WTC11 (cell line): ENCODE measurements around the gene ADD1. TPM values are rescaled to one million over a fixed set of nuclear protein-coding genes. Genes with fewer than 3 reads are reported as not detected.

Experiments used
- ATAC-seq: fragments of 200-7000 bp; cut with Tn5 transposase; 2 replicates; pipeline ENCODE4 v1.10.0; 2021; ENCODE audit warnings: mild to moderate bottlenecking, moderate library complexity
- CTCF ChIA-PET: fragments of 300-600 bp; sonication (Branson Sonifier 250); formaldehyde crosslinking; loops from one replicate; lab custom pipeline; 2021; ENCODE audit warnings: antibody characterized with exemption; lab: Charles Lee
- POLR2A ChIA-PET: fragments of 350-600 bp; sonication (Branson Sonifier 250); formaldehyde crosslinking; loops from one replicate; lab custom pipeline; 2021; ENCODE audit warnings: antibody characterized with exemption; lab: Charles Lee
- DNase-seq: peaks from one replicate; pipeline ENCODE4 v3.0.0; 2021; ENCODE audit warnings: low spot score
- H3K27ac Mint-ChIP-seq: 2 replicates; pipeline ENCODE4 v1.8.0; 2021; ENCODE audit warnings: mixed read lengths
- H3K27me3 Mint-ChIP-seq: 2 replicates; pipeline ENCODE4 v1.8.0; 2021; ENCODE audit warnings: low read depth, mild to moderate bottlenecking, moderate library complexity, mixed read lengths
- H3K36me3 Mint-ChIP-seq: 2 replicates; pipeline ENCODE4 v1.8.0; 2021; ENCODE audit warnings: mixed read lengths
- H3K4me1 Mint-ChIP-seq: 2 replicates; pipeline ENCODE4 v1.8.0; 2022; ENCODE audit warnings: mixed read lengths
- H3K4me3 Mint-ChIP-seq: 2 replicates; pipeline ENCODE4 v1.8.0; 2021; ENCODE audit warnings: mild to moderate bottlenecking, moderate library complexity, mixed read lengths
- H3K9me3 Mint-ChIP-seq: 2 replicates; pipeline ENCODE4 v1.8.0; 2021; ENCODE audit warnings: mixed read lengths
- ETV6 ChIP-seq: sonication (generic); formaldehyde crosslinking; IDR thresholded peaks from 2 replicates; pipeline ENCODE4 v1.8.1; 2022; ENCODE audit warnings: mild to moderate bottlenecking, missing genetic modification reagents
- GABPB1 ChIP-seq: sonication (generic); formaldehyde crosslinking; IDR thresholded peaks from 2 replicates; pipeline ENCODE4 v1.8.1; 2023; ENCODE audit warnings: mild to moderate bottlenecking, missing genetic modification reagents
- HMGA2 ChIP-seq: fragments of 250-450 bp; sonication (Bioruptor Pico); IDR thresholded peaks from 2 replicates; pipeline ENCODE4 v1.4.0; 2021; ENCODE audit warnings: mild to moderate bottlenecking, moderate library complexity
- HMGXB4 ChIP-seq: sonication (generic); formaldehyde crosslinking; IDR thresholded peaks from 2 replicates; pipeline ENCODE4 v1.8.1; 2023; ENCODE audit warnings: mild to moderate bottlenecking, moderate library complexity, missing genetic modification reagents
- JUN ChIP-seq: sonication (generic); formaldehyde crosslinking; IDR thresholded peaks from 2 replicates; pipeline ENCODE4 v1.8.0; 2023; ENCODE audit warnings: mild to moderate bottlenecking, missing genetic modification reagents
- MXD4 ChIP-seq: fragments of 250-450 bp; sonication (Bioruptor Pico); IDR thresholded peaks from 2 replicates; pipeline ENCODE4 v1.8.0; 2021; ENCODE audit warnings: mild to moderate bottlenecking, moderate library complexity, borderline replicate concordance
- MYBL2 ChIP-seq: sonication (generic); formaldehyde crosslinking; IDR thresholded peaks from 2 replicates; pipeline ENCODE4 v1.8.1; 2023; ENCODE audit warnings: mild to moderate bottlenecking, moderate library complexity, missing genetic modification reagents
- NFATC4 ChIP-seq: fragments of 250-450 bp; sonication (Bioruptor Pico); IDR thresholded peaks from 2 replicates; pipeline ENCODE4 v1.9.0; 2021; ENCODE audit warnings: mild to moderate bottlenecking
- NR3C1 ChIP-seq: sonication (generic); formaldehyde crosslinking; conservative IDR thresholded peaks from 2 replicates; pipeline ENCODE4 v1.8.1; 2023; ENCODE audit warnings: low read depth, mild to moderate bottlenecking, missing genetic modification reagents
- SP1 ChIP-seq: sonication (generic); formaldehyde crosslinking; conservative IDR thresholded peaks from 2 replicates; pipeline ENCODE4 v1.8.1; 2022; ENCODE audit warnings: missing genetic modification reagents
- TCF7 ChIP-seq: sonication (generic); formaldehyde crosslinking; IDR thresholded peaks from 2 replicates; pipeline ENCODE4 v1.8.0; 2022; ENCODE audit warnings: mild to moderate bottlenecking, low read depth, missing genetic modification reagents, moderate library complexity
- TEAD1 ChIP-seq: sonication (generic); formaldehyde crosslinking; IDR thresholded peaks from 2 replicates; pipeline ENCODE4 v1.8.0; 2022; ENCODE audit warnings: mild to moderate bottlenecking, missing genetic modification reagents
- TEAD4 ChIP-seq: sonication (generic); formaldehyde crosslinking; IDR thresholded peaks from 2 replicates; pipeline ENCODE4 v1.8.0; 2022; ENCODE audit warnings: mild to moderate bottlenecking, missing genetic modification reagents
- TP53 ChIP-seq: sonication (generic); formaldehyde crosslinking; IDR thresholded peaks from 2 replicates; pipeline ENCODE4 v1.8.1; 2023; ENCODE audit warnings: mild to moderate bottlenecking, missing genetic modification reagents
- ZBTB21 ChIP-seq: sonication (generic); formaldehyde crosslinking; IDR thresholded peaks from 2 replicates; pipeline ENCODE4 v1.8.1; 2023; ENCODE audit warnings: mild to moderate bottlenecking, missing genetic modification reagents, borderline replicate concordance
- ZNF219 ChIP-seq: sonication (generic); formaldehyde crosslinking; IDR thresholded peaks from 2 replicates; pipeline ENCODE4 v1.8.0; 2023; ENCODE audit warnings: missing genetic modification reagents, mild to moderate bottlenecking, borderline replicate concordance
- ZNF281 ChIP-seq: sonication (generic); formaldehyde crosslinking; IDR thresholded peaks from 2 replicates; pipeline ENCODE4 v1.8.0; 2023; ENCODE audit warnings: mild to moderate bottlenecking, missing genetic modification reagents
- total RNA-seq: library from RNA; stranded (reverse); gene quantifications from 3 replicates; pipeline ENCODE4 v1.2.3, GENCODE V29; 2021
- TF ChIP-seq, protein P1 (sequence below): sonication (generic); formaldehyde crosslinking; IDR thresholded peaks from 2 replicates; pipeline ENCODE4 v1.8.1; 2022; ENCODE audit warnings: low read depth, mild to moderate bottlenecking, moderate library complexity, missing genetic modification reagents, borderline replicate concordance
- TF ChIP-seq, protein P2 (sequence below): sonication (generic); formaldehyde crosslinking; IDR thresholded peaks from 2 replicates; pipeline ENCODE4 v1.8.1; 2023; ENCODE audit warnings: mild to moderate bottlenecking, missing genetic modification reagents
- TF ChIP-seq, protein P3 (sequence below): fragments of 250-450 bp; sonication (Bioruptor Pico); conservative IDR thresholded peaks from 2 replicates; pipeline ENCODE4 v1.9.0; 2021; ENCODE audit warnings: mild to moderate bottlenecking
- TF ChIP-seq, protein P4 (sequence below): sonication (generic); formaldehyde crosslinking; IDR thresholded peaks from 2 replicates; pipeline ENCODE4 v1.8.0; 2022; ENCODE audit warnings: missing genetic modification reagents

The ADD1 gene
- total RNA-seq, 1 experiment from 2014 or later = 178 TPM

DNA sequence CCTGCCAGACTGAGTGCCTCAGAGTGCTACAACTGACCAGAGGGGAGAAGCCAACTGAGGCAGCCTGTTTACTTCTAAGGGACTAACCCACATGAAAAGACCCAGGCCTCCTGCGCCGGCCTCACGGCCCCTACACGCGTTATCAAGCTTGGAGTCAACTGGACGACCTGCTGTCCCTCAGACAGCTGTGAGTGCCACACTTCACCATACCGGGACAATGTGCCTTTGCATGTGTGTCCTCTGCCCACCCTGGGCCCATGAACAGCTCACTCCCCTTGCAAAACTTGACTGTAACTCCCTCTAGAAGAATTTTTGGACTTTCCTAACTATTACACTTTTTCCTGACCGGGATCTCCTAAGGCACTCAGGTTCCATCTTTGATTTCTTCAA is 117.8 kb downstream of the ADD1 start (continued):
- TF ChIP-seq, protein P1, sequence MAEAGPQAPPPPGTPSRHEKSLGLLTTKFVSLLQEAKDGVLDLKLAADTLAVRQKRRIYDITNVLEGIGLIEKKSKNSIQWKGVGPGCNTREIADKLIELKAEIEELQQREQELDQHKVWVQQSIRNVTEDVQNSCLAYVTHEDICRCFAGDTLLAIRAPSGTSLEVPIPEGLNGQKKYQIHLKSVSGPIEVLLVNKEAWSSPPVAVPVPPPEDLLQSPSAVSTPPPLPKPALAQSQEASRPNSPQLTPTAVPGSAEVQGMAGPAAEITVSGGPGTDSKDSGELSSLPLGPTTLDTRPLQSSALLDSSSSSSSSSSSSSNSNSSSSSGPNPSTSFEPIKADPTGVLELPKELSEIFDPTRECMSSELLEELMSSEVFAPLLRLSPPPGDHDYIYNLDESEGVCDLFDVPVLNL (CRISPR knock-in tag) = no peak

GRCh38 chr4:2961811-2962441 is 118.3 kb downstream of the ADD1 start:
- no peak for DNase-seq
- Mint-ChIP-seq H3K4me3 (peak overlapping the region; percentile 82), H3K4me1 (peaks cover 23% of the 10 kb centered on the region)
- POLR2A ChIA-PET = interaction anchor here (2.6 kb wide), 1 partner anchor 14 kb away, joined by 10 read pairs; no protein-coding TSS in a partner anchor
- no peak for ATAC-seq
- TF ChIP-seq JUN (CRISPR knock-in tag) (no peak), ZNF219 (CRISPR knock-in tag) (no peak), MXD4 (CRISPR knock-in tag) (no peak), MYBL2 (CRISPR knock-in tag) (no peak), TCF7 (no peak), ZNF281 (no peak), SP1 (no peak), NFATC4 (CRISPR knock-in tag) (no peak), TEAD1 (CRISPR knock-in tag) (no peak), TEAD4 (CRISPR knock-in tag) (no peak), GABPB1 (CRISPR knock-in tag) (no peak), HMGA2 (CRISPR knock-in tag) (no peak), HMGXB4 (CRISPR knock-in tag) (no peak), ETV6 (CRISPR knock-in tag) (no peak), NR3C1 (CRISPR knock-in tag) (no peak), ZBTB21 (no peak), TP53 (CRISPR knock-in tag) (no peak)
- TF ChIP-seq, protein P2, sequence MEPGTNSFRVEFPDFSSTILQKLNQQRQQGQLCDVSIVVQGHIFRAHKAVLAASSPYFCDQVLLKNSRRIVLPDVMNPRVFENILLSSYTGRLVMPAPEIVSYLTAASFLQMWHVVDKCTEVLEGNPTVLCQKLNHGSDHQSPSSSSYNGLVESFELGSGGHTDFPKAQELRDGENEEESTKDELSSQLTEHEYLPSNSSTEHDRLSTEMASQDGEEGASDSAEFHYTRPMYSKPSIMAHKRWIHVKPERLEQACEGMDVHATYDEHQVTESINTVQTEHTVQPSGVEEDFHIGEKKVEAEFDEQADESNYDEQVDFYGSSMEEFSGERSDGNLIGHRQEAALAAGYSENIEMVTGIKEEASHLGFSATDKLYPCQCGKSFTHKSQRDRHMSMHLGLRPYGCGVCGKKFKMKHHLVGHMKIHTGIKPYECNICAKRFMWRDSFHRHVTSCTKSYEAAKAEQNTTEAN (CRISPR knock-in tag) = no peak
- TF ChIP-seq, protein P3, sequence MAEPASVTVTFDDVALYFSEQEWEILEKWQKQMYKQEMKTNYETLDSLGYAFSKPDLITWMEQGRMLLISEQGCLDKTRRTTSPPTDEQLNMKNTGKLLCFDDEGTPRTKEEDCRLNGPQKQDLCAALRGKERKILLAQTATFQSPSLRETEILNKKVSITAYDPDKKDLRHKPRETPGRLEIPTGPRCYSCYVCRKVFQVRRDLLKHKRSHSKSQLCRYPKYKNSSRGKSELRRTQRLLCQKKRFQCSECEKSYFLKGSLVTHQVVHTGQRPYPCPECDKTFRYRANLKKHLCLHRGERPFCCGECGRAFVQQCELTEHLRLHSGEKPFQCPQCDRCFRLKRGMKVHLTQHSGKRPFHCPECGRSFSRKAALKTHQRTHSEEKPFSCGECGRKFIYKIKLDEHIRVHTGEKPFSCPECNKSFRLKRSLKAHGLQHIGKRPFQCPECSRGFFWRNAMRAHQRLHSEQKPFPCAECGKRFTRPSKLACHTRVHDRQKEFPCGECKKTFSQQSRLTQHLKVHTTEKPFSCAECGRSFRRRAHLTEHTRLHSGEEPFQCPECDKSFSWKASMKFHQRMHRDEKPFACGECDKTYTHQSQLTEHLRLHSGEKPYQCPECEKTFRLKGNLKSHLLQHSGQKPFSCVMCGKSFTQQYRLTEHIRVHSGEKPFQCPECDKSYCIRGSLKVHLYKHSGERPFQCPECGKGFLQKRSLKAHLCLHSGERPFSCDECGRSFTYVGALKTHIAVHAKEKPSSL (CRISPR knock-in tag) = no peak
- TF ChIP-seq, protein P4, sequence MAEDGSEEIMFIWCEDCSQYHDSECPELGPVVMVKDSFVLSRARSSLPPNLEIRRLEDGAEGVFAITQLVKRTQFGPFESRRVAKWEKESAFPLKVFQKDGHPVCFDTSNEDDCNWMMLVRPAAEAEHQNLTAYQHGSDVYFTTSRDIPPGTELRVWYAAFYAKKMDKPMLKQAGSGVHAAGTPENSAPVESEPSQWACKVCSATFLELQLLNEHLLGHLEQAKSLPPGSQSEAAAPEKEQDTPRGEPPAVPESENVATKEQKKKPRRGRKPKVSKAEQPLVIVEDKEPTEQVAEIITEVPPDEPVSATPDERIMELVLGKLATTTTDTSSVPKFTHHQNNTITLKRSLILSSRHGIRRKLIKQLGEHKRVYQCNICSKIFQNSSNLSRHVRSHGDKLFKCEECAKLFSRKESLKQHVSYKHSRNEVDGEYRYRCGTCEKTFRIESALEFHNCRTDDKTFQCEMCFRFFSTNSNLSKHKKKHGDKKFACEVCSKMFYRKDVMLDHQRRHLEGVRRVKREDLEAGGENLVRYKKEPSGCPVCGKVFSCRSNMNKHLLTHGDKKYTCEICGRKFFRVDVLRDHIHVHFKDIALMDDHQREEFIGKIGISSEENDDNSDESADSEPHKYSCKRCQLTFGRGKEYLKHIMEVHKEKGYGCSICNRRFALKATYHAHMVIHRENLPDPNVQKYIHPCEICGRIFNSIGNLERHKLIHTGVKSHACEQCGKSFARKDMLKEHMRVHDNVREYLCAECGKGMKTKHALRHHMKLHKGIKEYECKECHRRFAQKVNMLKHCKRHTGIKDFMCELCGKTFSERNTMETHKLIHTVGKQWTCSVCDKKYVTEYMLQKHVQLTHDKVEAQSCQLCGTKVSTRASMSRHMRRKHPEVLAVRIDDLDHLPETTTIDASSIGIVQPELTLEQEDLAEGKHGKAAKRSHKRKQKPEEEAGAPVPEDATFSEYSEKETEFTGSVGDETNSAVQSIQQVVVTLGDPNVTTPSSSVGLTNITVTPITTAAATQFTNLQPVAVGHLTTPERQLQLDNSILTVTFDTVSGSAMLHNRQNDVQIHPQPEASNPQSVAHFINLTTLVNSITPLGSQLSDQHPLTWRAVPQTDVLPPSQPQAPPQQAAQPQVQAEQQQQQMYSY (CRISPR knock-in tag) = no peak
- TF ChIP-seq, all 79 proteins: peak for 0
- H3K27me3 Mint-ChIP-seq = peaks cover 17% of the 10 kb centered on the region
- H3K9me3 Mint-ChIP-seq = peaks cover 7% of the 10 kb centered on the region
- CTCF ChIA-PET = interaction anchor here (1.0 to 3.8 kb wide), 5 partner anchors 13 to 356 kb away, joined by 3 to 24 read pairs (median 5); partner anchors contain the start of gene TNIP2
- H3K36me3 Mint-ChIP-seq = peaks cover 25% of the 10 kb centered on the region
- no peak overlapping the region for H3K27ac Mint-ChIP-seq
